Vagina (tissue), 2 donors: ENCODE data around the gene SPINT1. TPM values are rescaled to one million over a fixed set of nuclear protein-coding genes. Genes with fewer than 3 reads are reported as not detected.
"Not testable (repeated sequence)": the region's sequence is repeated elsewhere in the genome, so short reads cannot be mapped to it uniquely, and the experiment has no call there.

ENCODE experiments used
- DNase-seq, 2 donors: peaks; one replicate each; pipeline ENCODE4 v3.0.0-alpha.2; 2017; ENCODE audit errors: extremely low spot score in 2 of 2
- H3K27ac ChIP-seq: fragments of 200-600 bp; sonication (generic); one replicate; pipeline ENCODE4 v1.5.1; 2019
- H3K27me3 ChIP-seq: fragments of 200-600 bp; sonication (generic); one replicate; pipeline ENCODE4 v1.5.1; 2019
- H3K36me3 ChIP-seq, 2 donors: fragments of 200-600 bp; sonication (generic); one replicate each; pipeline ENCODE4 v1.5.1; 2017 to 2019
- H3K4me1 ChIP-seq: fragments of 200-600 bp; sonication (generic); one replicate; pipeline ENCODE4 v1.5.1; 2019
- H3K4me3 ChIP-seq, 2 donors: fragments of 200-600 bp; sonication (generic); 1 replicate in 1 of 2; 2 replicates in 1 of 2; pipeline ENCODE4 v1.5.1; 2016 to 2019
- H3K9me3 ChIP-seq: fragments of 200-600 bp; sonication (generic); one replicate; pipeline ENCODE4 v1.5.1; 2019
- CTCF ChIP-seq, 3 experiments: fragments of 450-650 bp in 2 of 3; fragments of 200-600 bp in 1 of 3; sonication (generic) in 1 of 3; IDR thresholded peaks; one replicate each; pipeline ENCODE4 v1.5.1; 2017 to 2019; ENCODE audit warnings: antibody characterized with exemption in 3 of 3, mild to moderate bottlenecking in 2 of 3, moderate library complexity in 2 of 3
- POLR2A ChIP-seq, 2 donors: fragments of 450-650 bp; IDR thresholded peaks; one replicate each; pipeline ENCODE4 v1.6.1; 2017; ENCODE audit warnings: antibody characterized with exemption in 2 of 2, mild to moderate bottlenecking in 2 of 2, moderate library complexity in 2 of 2
- POLR2AphosphoS5 ChIP-seq, 2 donors: sonication (generic); formaldehyde crosslinking; IDR thresholded peaks; one replicate each; pipeline ENCODE4 v1.9.0; 2017; ENCODE audit warnings: antibody characterized with exemption in 2 of 2, mild to moderate bottlenecking in 2 of 2, low read depth in 1 of 2; ENCODE audit not compliant: insufficient read depth in 1 of 2
- intact Hi-C: fragments of 100-400 bp; cut with DNase I; formaldehyde crosslinking; loops from one replicate; pipeline ENCODE4 v1.15.1; 2023
- total RNA-seq: library from RNA; depleted of rRNA; stranded (reverse); fragments of >200 nt; gene quantifications from one replicate; pipeline ENCODE4 v1.2.3, GENCODE V29; 2016

The SPINT1 gene
- total RNA-seq, 1 donor from 2014 or later: 80.3 TPM

GRCh38 chr15:40857601-40858341, 13.9 kb downstream of the SPINT1 start:
- Histone ChIP-seq H3K27me3 (no peaks in the 10 kb centered on the region), H3K27ac (peak overlapping the region; percentile 56), H3K4me3 (no peak overlapping the region), H3K36me3 (no peaks in the 10 kb centered on the region), H3K4me1 (peaks cover 15% of the 10 kb centered on the region), H3K9me3 (no peaks in the 10 kb centered on the region)
- no peak for TF ChIP-seq POLR2A (IDR thresholded peaks at IDR 0.05)
- peak; percentile 66 to 94 (median 89) for TF ChIP-seq CTCF (IDR thresholded peaks at IDR 0.05)
- TF ChIP-seq POLR2AphosphoS5 (IDR thresholded peaks at IDR 0.05; ENCODE audit: insufficient read depth in 1 of 2, low read depth in 1 of 2): peak; percentile 30 to 32
- intact Hi-C loops: loop anchor here (5.0 kb wide), 1 partner anchor 35 kb away; the partner anchor contains the start of gene VPS18
- no peak for DNase-seq

GRCh38 chr15:40858706-40859105, 14.9 kb downstream of the SPINT1 start:
- Histone ChIP-seq H3K9me3 (no peaks in the 10 kb centered on the region), H3K27me3 (no peaks in the 10 kb centered on the region), H3K4me1 (peaks cover 15% of the 10 kb centered on the region), H3K4me3 (no peak overlapping the region), H3K36me3 (no peaks in the 10 kb centered on the region), H3K27ac (peak overlapping the region; percentile 14)
- DNase-seq: no peak
- TF ChIP-seq POLR2AphosphoS5 (IDR thresholded peaks at IDR 0.05; ENCODE audit: insufficient read depth in 1 of 2, low read depth in 1 of 2) (no peak), POLR2A (IDR thresholded peaks at IDR 0.05) (no peak), CTCF (IDR thresholded peaks at IDR 0.05) (no peak)
- intact Hi-C loops: loop anchor here (5.0 kb wide), 1 partner anchor 34 kb away; the partner anchor contains the start of gene VPS18

GRCh38 chr15:40859206-40859851, 15.5 kb downstream of the SPINT1 start:
- Histone ChIP-seq H3K27ac (no peak overlapping the region), H3K4me1 (peaks cover 15% of the 10 kb centered on the region), H3K36me3 (no peaks in the 10 kb centered on the region), H3K4me3 (no peak overlapping the region), H3K9me3 (no peaks in the 10 kb centered on the region), H3K27me3 (no peaks in the 10 kb centered on the region)
- intact Hi-C loops: loop anchor here (5.0 kb wide), 1 partner anchor 33 kb away; the partner anchor contains the start of gene VPS18
- TF ChIP-seq POLR2A (IDR thresholded peaks at IDR 0.05) (no peak), POLR2AphosphoS5 (IDR thresholded peaks at IDR 0.05; ENCODE audit: insufficient read depth in 1 of 2, low read depth in 1 of 2) (peak in 1 of 2 donors; percentile 43), CTCF (IDR thresholded peaks at IDR 0.05) (peak in 2 of 3 experiments; percentile 58 to 62)
- DNase-seq: no peak

- DNase-seq, H3K27ac ChIP-seq, H3K4me3 ChIP-seq, intact Hi-C loops, H3K27me3 ChIP-seq, H3K9me3 ChIP-seq, H3K36me3 ChIP-seq: not testable (repeated sequence)
- H3K4me1 ChIP-seq: peaks cover 15% of the 10 kb centered on the region
Observed at GRCh38 chr15:40861147-40861546, 17.3 kb downstream of the SPINT1 start.

GRCh38 chr15:40863660-40864270, 19.9 kb downstream of the SPINT1 start:
- intact Hi-C loops: no loop called here
- no peak overlapping the region for H3K4me3 ChIP-seq
- no peak for DNase-seq
- no peaks in the 10 kb centered on the region for H3K36me3 ChIP-seq
- H3K27me3 ChIP-seq: no peaks in the 10 kb centered on the region
- H3K9me3 ChIP-seq: no peaks in the 10 kb centered on the region
- H3K27ac ChIP-seq: peak overlapping the region; percentile 21
- H3K4me1 ChIP-seq: no peaks in the 10 kb centered on the region
- TF ChIP-seq CTCF (IDR thresholded peaks at IDR 0.05) (no peak), POLR2AphosphoS5 (IDR thresholded peaks at IDR 0.05; ENCODE audit: insufficient read depth in 1 of 2, low read depth in 1 of 2) (no peak), POLR2A (IDR thresholded peaks at IDR 0.05) (no peak)
